OCI-LY7 (cell line): ENCODE results near the gene RNU1-2.
"Not testable (repeated sequence)": the region's sequence is repeated elsewhere in the genome, so short reads cannot be mapped to it uniquely, and the experiment has no call there.

ENCODE experiments used
- EZH2phosphoT487 ChIP-seq: fragments of 200-600 bp; sonication (generic); IDR thresholded peaks from 2 replicates; pipeline ENCODE4 v1.6.1; 2018; ENCODE audit warnings: low read depth, borderline replicate concordance, mild to moderate bottlenecking, mixed run types, antibody characterized with exemption, low read length, moderate library complexity, mixed read lengths
- TF ChIP-seq, protein P1 (sequence below): fragments of 200-600 bp; sonication (generic); conservative IDR thresholded peaks from 2 replicates; pipeline ENCODE4 v1.5.1; 2014; ENCODE audit warnings: mild to moderate bottlenecking, antibody characterized with exemption, low read length, moderate library complexity, mixed read lengths

DNA sequence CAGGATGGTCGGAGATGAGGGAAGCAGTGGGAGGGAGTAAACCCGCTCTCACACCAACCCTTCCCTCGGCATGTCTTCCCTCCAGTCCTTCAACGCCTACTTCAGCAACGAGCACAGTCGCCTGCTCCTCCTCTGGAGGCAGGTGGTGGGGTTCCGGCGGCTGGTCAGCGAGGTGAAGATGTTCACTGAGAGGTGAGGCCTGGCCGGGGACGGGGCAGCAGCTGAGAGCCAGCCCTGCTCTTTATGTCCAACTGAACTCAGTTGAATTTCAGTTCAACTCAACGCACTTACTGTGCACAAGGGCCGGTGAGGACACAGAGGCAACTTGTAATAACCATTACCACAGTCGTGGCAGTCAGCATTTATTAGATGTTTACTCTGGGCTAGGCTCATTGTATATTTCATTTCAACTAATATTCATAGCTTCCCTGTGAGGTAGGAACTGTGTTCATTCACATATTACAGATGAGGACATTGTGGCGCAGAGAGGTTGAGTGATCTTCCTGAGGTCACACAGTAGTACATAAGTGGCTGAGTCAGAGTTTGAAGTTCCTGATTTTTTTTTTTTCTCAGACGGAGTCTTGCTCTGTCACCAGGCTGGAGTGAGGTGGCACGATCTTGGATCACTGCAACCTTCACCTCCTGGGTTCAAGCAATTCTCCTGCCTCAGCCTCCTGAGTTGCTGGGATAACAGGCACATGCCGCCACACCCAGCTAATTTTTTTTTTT lies 35.6 kb downstream of the RNU1-2 start:
- TF ChIP-seq, protein P1, sequence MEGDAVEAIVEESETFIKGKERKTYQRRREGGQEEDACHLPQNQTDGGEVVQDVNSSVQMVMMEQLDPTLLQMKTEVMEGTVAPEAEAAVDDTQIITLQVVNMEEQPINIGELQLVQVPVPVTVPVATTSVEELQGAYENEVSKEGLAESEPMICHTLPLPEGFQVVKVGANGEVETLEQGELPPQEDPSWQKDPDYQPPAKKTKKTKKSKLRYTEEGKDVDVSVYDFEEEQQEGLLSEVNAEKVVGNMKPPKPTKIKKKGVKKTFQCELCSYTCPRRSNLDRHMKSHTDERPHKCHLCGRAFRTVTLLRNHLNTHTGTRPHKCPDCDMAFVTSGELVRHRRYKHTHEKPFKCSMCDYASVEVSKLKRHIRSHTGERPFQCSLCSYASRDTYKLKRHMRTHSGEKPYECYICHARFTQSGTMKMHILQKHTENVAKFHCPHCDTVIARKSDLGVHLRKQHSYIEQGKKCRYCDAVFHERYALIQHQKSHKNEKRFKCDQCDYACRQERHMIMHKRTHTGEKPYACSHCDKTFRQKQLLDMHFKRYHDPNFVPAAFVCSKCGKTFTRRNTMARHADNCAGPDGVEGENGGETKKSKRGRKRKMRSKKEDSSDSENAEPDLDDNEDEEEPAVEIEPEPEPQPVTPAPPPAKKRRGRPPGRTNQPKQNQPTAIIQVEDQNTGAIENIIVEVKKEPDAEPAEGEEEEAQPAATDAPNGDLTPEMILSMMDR, result not testable (repeated sequence)
- TF ChIP-seq EZH2phosphoT487, result not testable (repeated sequence)
